Mucosa of rectum (tissue), 2 donors: ENCODE measurements around the gene EPHX1.
"Not testable (repeated sequence)": the region's sequence is repeated elsewhere in the genome, so short reads cannot be mapped to it uniquely, and the experiment has no call there.

Experiments used
- H3K27ac ChIP-seq, 2 donors: one replicate each; pipeline ENCODE4 v1.7.0; 2013; ENCODE audit warnings: inconsistent platforms in 2 of 2, low read depth in 2 of 2, low read length in 2 of 2
- H3K27me3 ChIP-seq, 2 donors: one replicate each; pipeline ENCODE4 v1.7.0; 2013; ENCODE audit warnings: low read length in 2 of 2; ENCODE audit not compliant: control insufficient read depth in 2 of 2, insufficient read depth in 2 of 2
- H3K36me3 ChIP-seq, 2 donors: one replicate each; pipeline ENCODE4 v1.7.0; 2013; ENCODE audit warnings: low read length in 2 of 2; ENCODE audit not compliant: control insufficient read depth in 2 of 2, insufficient read depth in 2 of 2
- H3K4me1 ChIP-seq, 2 donors: one replicate each; pipeline ENCODE4 v1.7.0; 2013; ENCODE audit warnings: low read length in 2 of 2, mild to moderate bottlenecking in 1 of 2; ENCODE audit not compliant: control insufficient read depth in 2 of 2, insufficient read depth in 2 of 2
- H3K4me3 ChIP-seq, 2 donors: one replicate each; pipeline ENCODE4 v1.7.0; 2013; ENCODE audit warnings: low read length in 2 of 2
- H3K9ac ChIP-seq, 2 donors: one replicate each; pipeline ENCODE4 v1.7.0; 2013; ENCODE audit warnings: low read length in 2 of 2, low read depth in 1 of 2, mild to moderate bottlenecking in 1 of 2
- H3K9me3 ChIP-seq, 2 donors: one replicate each; pipeline ENCODE4 v1.7.0; 2013; ENCODE audit warnings: low read length in 2 of 2; ENCODE audit not compliant: control insufficient read depth in 2 of 2
- donor health status: healthy.
- donor health status: Normal muscosa, but diverticular disease.

The EPHX1 gene

DNA sequence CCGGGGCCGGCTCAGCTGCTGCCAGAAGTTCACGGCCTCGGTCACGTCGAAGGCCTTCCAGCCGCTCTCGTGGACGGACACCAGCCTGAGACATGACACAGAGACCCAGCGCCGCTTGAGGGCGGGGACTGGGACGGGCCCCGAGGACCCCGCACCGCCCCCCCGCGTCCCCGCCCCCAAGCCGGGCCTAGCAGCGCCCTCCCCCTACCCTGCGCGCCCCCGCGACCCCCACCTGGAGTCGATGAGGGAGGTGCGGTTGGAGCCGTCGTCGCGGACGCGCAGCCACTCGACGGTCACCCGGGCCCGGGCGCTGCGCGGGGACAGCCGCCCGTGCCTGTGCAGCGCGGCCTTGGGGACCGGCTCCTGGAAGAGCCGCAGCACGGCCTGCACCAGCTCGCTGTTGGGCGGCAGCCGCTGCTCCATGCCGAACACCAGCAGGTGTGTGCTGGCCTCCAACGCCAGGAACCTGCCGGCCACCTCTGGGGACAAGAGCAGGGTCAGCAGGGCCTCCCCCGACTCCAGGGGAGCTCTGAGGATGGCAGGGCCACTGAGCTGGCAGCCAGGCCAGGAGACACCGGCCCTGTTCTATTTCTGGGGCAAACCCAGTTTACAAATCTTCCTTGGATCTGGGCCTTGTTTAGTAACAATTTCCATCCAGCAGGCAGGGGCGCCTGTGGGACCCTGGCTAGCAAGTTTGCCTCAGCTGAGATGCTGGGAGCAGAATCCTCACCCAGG is 77.8 kb downstream of the EPHX1 start:
- not testable (repeated sequence) for H3K27me3 ChIP-seq, H3K36me3 ChIP-seq, H3K9me3 ChIP-seq
- peak overlapping the region; percentile 89 to 95 for H3K27ac ChIP-seq
- H3K9ac ChIP-seq: peak overlapping the region in 1 of 2 donors; percentile 94
- peaks cover 38 to 40% of the 10 kb centered on the region in 2 donors for H3K4me1 ChIP-seq
- H3K4me3 ChIP-seq: peak overlapping the region; percentile 71 to 74

DNA sequence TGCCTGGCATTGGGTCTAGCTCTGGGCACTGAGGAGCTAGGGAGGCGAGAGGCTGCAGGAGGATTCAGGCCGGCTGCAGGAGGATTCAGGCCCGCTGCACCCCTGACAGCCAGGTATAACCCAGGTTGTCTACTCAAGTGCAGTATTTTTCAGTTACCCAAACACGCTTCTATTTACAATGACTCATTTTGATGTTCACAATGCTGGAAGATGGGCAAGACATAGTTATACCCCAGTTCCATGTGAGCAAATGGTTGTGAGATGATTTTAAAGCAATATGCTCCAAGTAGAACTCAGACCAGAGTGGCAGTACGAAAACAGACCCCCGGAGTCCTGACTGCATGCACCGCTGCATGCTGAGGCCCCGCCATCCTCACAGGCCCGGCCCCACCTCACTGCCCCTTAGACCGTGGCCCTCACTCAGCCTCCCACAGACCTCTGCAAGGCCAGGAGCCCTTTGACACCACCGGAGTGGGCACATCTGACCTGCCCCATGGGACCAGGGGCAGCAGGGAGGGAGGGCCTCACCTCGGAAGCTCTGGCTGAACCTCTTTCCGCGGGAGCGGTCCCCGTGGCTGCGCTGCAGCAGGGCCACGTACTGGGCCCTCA is 78.5 kb downstream of the EPHX1 start:
- peaks cover 0 to 2% of the 10 kb centered on the region in 2 donors for H3K36me3 ChIP-seq
- peak overlapping the region; percentile 71 to 74 for H3K4me3 ChIP-seq
- peak overlapping the region; percentile 89 to 95 for H3K27ac ChIP-seq
- H3K9me3 ChIP-seq: no peaks in the 10 kb centered on the region
- no peaks in the 10 kb centered on the region for H3K27me3 ChIP-seq
- peaks cover 38% of the 10 kb centered on the region in 2 donors for H3K4me1 ChIP-seq
- peak overlapping the region; percentile 61 to 94 for H3K9ac ChIP-seq

DNA sequence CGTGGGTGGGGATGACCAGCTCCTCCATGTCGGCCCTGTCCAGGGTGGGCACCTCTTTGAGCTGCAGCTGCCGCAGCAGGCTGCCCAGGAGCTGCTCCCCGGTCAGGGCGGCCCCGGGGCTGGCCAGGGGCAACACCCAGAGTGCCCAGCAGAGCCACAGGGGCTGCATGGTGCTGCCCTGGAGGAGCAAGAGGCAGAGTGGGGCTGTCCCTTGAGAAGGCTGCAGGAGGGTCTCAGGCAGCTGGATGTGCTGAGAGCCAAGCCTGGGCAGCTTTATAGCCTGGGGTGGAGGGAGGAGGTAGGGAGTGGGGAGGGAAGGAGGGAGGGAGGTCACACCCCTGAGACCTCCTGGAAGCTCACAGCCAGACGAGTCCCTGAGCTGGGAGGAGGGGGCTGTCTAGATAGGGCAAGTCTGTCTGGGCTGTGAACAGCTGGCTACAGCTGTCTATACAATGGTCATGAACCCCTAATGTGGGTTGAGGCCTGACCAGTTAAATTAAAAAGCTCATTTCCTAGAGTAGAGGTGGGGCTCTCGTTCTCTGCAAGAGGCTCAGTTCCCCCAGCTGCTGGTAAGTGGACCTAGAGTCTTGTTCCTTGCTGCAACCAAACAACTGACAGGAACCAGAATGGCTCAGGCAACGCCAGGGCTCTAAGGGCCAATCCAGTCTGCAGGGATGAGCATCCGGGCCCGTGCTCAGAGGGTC is 79.1 kb downstream of the EPHX1 start, which contains the start of gene LEFTY1:
TSS of gene LEFTY1 (minus strand) at position 249 of the 704 bp plus-strand sequence. CDS start at position 169, 80 bp downstream.
- Histone ChIP-seq H3K9ac (peak within 1 kb of the TSS; percentile 61 to 94), H3K9me3 (no peaks in the 10 kb centered on the region), H3K27ac (peak within 1 kb of the TSS; percentile 89 to 95)

DNA sequence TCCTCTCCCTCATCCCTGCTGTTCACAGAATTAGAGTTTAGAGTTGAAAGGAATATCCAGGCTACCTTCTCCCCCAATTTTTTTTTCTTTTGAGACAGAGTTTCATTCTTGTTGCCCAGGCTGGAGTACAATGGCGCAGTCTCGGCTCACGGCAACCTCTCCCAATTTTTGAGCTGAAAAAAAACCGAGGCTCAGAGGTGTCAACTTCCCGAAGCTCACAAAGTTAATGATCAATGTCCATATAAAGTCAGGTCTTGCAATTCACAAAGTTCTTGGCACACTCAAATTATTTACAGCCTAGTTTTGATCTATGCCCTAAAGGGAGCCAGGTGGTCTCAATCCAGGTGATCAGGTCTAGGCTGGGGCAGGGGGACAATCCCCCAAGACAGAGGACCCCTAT is 79.8 kb downstream of the EPHX1 start:
- Histone ChIP-seq H3K27me3 (no peaks in the 10 kb centered on the region), H3K4me3 (peak overlapping the region; percentile 71 to 74)

More for the DNA sequence above, 79.1 kb downstream of the EPHX1 start, which contains the start of gene LEFTY1:
- Histone ChIP-seq H3K36me3 (peaks cover 0 to 2% of the 10 kb centered on the region in 2 donors), H3K27me3 (no peaks in the 10 kb centered on the region), H3K4me3 (peak within 1 kb of the TSS; percentile 71 to 74), H3K4me1 (peaks cover 32 to 33% of the 10 kb centered on the region in 2 donors)

DNA sequence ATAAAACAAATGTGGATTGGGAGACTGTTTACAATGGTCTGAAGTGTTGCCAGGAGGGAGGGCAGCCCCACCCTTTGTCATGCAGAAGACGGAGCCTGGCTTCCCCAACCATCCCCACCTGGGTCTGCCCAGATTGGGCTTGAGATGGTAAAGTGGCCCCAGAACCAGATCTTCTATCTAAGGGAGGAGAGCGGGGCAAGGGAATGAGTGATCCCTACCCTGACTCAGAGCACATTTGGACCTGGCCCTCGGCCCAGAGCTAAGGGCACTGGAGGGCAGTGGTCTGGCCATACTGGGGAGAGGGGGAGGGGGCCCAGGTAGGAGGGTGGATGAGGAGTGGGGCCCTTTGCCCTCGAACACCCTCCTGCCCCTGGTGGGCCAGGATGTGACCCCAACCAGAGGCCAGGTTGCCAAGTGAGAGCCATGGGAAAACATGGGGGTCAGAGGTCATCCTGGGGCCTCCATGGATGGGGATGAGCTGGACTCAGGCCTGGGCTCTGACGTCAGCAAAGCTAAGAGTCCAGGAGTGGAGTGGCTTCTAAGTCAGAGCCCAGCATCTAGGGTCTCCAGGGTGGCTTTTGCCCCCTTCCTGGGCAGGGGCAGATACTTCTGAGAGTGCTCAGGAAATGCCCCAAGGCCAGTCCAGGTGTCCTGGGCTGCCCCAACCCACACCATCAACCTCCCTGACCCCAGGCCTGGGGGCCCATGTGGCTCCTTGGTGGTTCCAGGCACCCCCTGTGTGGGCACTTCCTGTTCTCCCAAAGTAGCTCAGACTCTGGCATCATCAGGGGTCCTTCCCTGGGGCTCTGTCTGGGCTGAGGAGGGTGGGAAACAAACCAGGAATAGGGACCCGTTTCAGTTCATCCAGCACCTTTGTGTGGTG is 80.7 kb downstream of the EPHX1 start:
- Histone ChIP-seq H3K9ac (peak overlapping the region in 1 of 2 donors; percentile 65), H3K27ac (peak overlapping the region; percentile 89 to 95), H3K27me3 (no peaks in the 10 kb centered on the region), H3K36me3 (peaks cover 0 to 2% of the 10 kb centered on the region in 2 donors), H3K4me3 (peak overlapping the region in 1 of 2 donors; percentile 39), H3K9me3 (no peaks in the 10 kb centered on the region), H3K4me1 (peaks cover 32 to 33% of the 10 kb centered on the region in 2 donors)

More for the DNA sequence above, 79.8 kb downstream of the EPHX1 start:
- Histone ChIP-seq H3K36me3 (peaks cover 0 to 2% of the 10 kb centered on the region in 2 donors), H3K4me1 (peaks cover 32 to 33% of the 10 kb centered on the region in 2 donors), H3K27ac (peak overlapping the region; percentile 89 to 95), H3K9ac (peak overlapping the region; percentile 32 to 94), H3K9me3 (no peaks in the 10 kb centered on the region)

DNA sequence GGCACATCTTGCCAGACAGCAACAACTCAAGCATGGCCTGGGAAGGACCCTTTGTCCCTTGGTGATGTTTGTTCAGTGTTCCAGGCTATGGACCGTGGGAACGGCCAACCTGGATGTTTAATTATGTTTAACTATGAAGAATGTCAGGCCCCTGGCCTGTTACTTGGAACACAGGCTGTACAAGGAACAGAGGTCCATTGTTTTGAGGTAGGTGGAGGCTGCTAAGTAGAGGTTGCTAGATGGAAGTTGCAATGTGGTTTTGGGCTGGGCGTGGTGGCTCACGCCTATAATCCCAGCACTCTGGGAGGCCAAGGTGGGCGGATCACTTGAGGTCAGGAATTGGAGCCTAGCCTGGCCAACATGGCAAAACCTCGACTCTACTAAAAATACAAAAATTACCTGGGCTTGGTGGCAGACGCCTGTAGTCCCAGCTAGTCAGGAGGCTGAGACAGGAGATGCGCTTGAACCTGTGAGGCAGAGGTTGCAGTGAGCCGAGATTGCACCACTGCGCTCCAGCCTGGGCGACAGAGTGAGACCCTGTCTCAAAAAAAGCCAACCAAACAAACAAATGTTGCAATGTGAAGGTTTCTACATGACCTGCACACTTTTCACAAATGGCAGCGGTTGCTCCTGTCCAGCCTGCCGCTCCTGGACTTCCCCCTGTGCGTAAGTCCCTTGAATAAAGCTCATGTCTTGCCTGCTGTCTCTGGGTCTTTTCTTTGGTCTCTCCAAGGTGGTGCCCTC is 81.5 kb downstream of the EPHX1 start:
- peak overlapping the region in 1 of 2 donors; percentile 65 for H3K9ac ChIP-seq
- no peaks in the 10 kb centered on the region for H3K9me3 ChIP-seq
- peak overlapping the region in 1 of 2 donors; percentile 39 for H3K4me3 ChIP-seq
- peaks cover 0 to 2% of the 10 kb centered on the region in 2 donors for H3K36me3 ChIP-seq
- H3K27ac ChIP-seq: peak overlapping the region; percentile 89 to 95
- peaks cover 32 to 34% of the 10 kb centered on the region in 2 donors for H3K4me1 ChIP-seq
- H3K27me3 ChIP-seq: no peaks in the 10 kb centered on the region

DNA sequence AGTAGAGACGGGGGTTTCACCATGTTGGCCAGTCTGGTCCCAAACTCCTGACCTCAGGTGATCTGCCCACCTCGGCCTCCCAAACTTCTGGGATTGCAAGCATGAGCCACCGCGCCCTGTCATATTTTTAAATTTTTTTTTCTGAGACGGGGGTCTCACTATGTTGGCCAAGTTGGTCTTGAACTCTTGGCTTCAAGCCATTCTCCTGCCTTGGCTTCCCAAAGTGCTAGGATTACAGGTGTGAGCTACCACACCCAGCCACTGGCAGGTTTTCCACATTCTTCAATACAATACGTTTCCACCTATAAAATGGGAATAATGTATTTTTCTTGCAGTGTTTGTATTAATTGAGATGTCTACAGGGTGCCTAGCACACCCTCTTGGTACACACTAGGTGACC is 82.4 kb downstream of the EPHX1 start:
- Histone ChIP-seq H3K27ac (peak overlapping the region; percentile 4 to 51), H3K4me1 (peaks cover 36 to 38% of the 10 kb centered on the region in 2 donors), H3K9me3 (no peaks in the 10 kb centered on the region), H3K36me3 (no peaks in the 10 kb centered on the region), H3K4me3 (no peak overlapping the region), H3K27me3 (no peaks in the 10 kb centered on the region), H3K9ac (no peak overlapping the region)
